Endothelial cell (in vitro differentiated cells): ENCODE data around the gene MGA. TPM values are rescaled to one million over a fixed set of nuclear protein-coding genes. Genes with fewer than 3 reads are reported as not detected.

ENCODE experiments used
- DNase-seq: peaks from one replicate; pipeline ENCODE4 v3.0.0; 2021; ENCODE audit warnings: low spot score
- H3K27ac Mint-ChIP-seq: one replicate; pipeline ENCODE4 v1.8.0; 2021; ENCODE audit warnings: mixed read lengths, inconsistent platforms; ENCODE audit not compliant: unreplicated experiment
- H3K27me3 Mint-ChIP-seq: one replicate; pipeline ENCODE4 v1.8.0; 2021; ENCODE audit warnings: mild to moderate bottlenecking, moderate library complexity, mixed read lengths, inconsistent platforms; ENCODE audit not compliant: unreplicated experiment
- H3K36me3 Mint-ChIP-seq: one replicate; pipeline ENCODE4 v1.8.0; 2021; ENCODE audit warnings: mild to moderate bottlenecking, low read depth, mixed read lengths, inconsistent platforms; ENCODE audit not compliant: unreplicated experiment
- H3K4me1 Mint-ChIP-seq: one replicate; pipeline ENCODE4 v1.8.0; 2021; ENCODE audit warnings: mild to moderate bottlenecking, mixed read lengths, inconsistent platforms; ENCODE audit not compliant: unreplicated experiment
- H3K4me3 Mint-ChIP-seq: one replicate; pipeline ENCODE4 v1.8.0; 2021; ENCODE audit warnings: mild to moderate bottlenecking, mixed read lengths, inconsistent platforms; ENCODE audit not compliant: unreplicated experiment
- H3K9me3 Mint-ChIP-seq: one replicate; pipeline ENCODE4 v1.8.0; 2021; ENCODE audit warnings: mixed read lengths, inconsistent platforms; ENCODE audit not compliant: unreplicated experiment
- CTCF ChIP-seq: fragments of 200-600 bp; sonication (generic); IDR thresholded peaks from one replicate; pipeline ENCODE4 v1.5.0; 2021; ENCODE audit warnings: antibody characterized with exemption; ENCODE audit not compliant: unreplicated experiment
- total RNA-seq: library from RNA; stranded (reverse); fragmentation: NEBNext Ultra II Directional; extraction: Animal tissue kit (Norgen Biotek cat#: 25700); gene quantifications from one replicate; pipeline ENCODE4 v1.2.1, GENCODE V29; 2021; ENCODE audit not compliant: unreplicated experiment

Gene MGA
- total RNA-seq, 1 donor from 2014 or later: 48.0 TPM

GRCh38 chr15:41627203-41627602 is 33.0 kb upstream of the MGA start:
- H3K9me3 Mint-ChIP-seq: no peaks in the 10 kb centered on the region
- no peak overlapping the region for H3K4me3 Mint-ChIP-seq
- H3K4me1 Mint-ChIP-seq: peaks cover 19% of the 10 kb centered on the region
- H3K36me3 Mint-ChIP-seq: no peaks in the 10 kb centered on the region
- DNase-seq: no peak
- peaks cover 3% of the 10 kb centered on the region for H3K27me3 Mint-ChIP-seq
- H3K27ac Mint-ChIP-seq: no peak overlapping the region
- no peak for TF ChIP-seq CTCF

GRCh38 chr15:41629463-41629862 is 30.7 kb upstream of the MGA start:
- Mint-ChIP-seq H3K4me3 (no peak overlapping the region), H3K4me1 (peaks cover 24% of the 10 kb centered on the region), H3K27me3 (peaks cover 3% of the 10 kb centered on the region), H3K36me3 (no peaks in the 10 kb centered on the region), H3K27ac (no peak overlapping the region), H3K9me3 (no peaks in the 10 kb centered on the region)
- DNase-seq: no peak
- TF ChIP-seq CTCF: no peak

- peaks cover 3% of the 10 kb centered on the region for H3K27me3 Mint-ChIP-seq
- no peak for TF ChIP-seq CTCF
- H3K4me3 Mint-ChIP-seq: no peak overlapping the region
- no peaks in the 10 kb centered on the region for H3K36me3 Mint-ChIP-seq
- no peaks in the 10 kb centered on the region for H3K9me3 Mint-ChIP-seq
- no peak overlapping the region for H3K27ac Mint-ChIP-seq
- no peak for DNase-seq
- peaks cover 27% of the 10 kb centered on the region for H3K4me1 Mint-ChIP-seq
Measured at GRCh38 chr15:41629883-41630282, 30.3 kb upstream of the MGA start.

GRCh38 chr15:41630616-41631217 is 29.5 kb upstream of the MGA start:
- Mint-ChIP-seq H3K4me3 (no peak overlapping the region), H3K27ac (no peak overlapping the region), H3K36me3 (no peaks in the 10 kb centered on the region), H3K27me3 (peaks cover 3% of the 10 kb centered on the region), H3K4me1 (peaks cover 27% of the 10 kb centered on the region), H3K9me3 (no peaks in the 10 kb centered on the region)
- DNase-seq: no peak
- no peak for TF ChIP-seq CTCF

- Mint-ChIP-seq H3K27me3 (peaks cover 4% of the 10 kb centered on the region), H3K9me3 (no peaks in the 10 kb centered on the region), H3K36me3 (no peaks in the 10 kb centered on the region), H3K4me3 (no peak overlapping the region), H3K27ac (no peak overlapping the region), H3K4me1 (peaks cover 31% of the 10 kb centered on the region)
- no peak for DNase-seq
- TF ChIP-seq CTCF: no peak
Measured at GRCh38 chr15:41631880-41632470, 28.2 kb upstream of the MGA start.
